Fibroblast of lung (primary cell): ENCODE measurements around the gene MBNL1.
"Not testable (repeated sequence)": the region's sequence is repeated elsewhere in the genome, so short reads cannot be mapped to it uniquely, and the experiment has no call there.

Experiments used
- EZH2 ChIP-seq: IDR thresholded peaks from 2 replicates; pipeline ENCODE4 v1.5.1; 2012; ENCODE audit warnings: low read length, control low read depth, mild to moderate bottlenecking; ENCODE audit errors: missing control alignments
- TF ChIP-seq, protein P1 (sequence below), 2 donors: IDR thresholded peaks in 1 of 2; conservative IDR thresholded peaks in 1 of 2; 1 replicate in 1 of 2; 2 replicates in 1 of 2; pipeline ENCODE4 v1.5.1; 2011 to 2012; ENCODE audit warnings: low read length in 2 of 2, control low read depth in 1 of 2, inconsistent platforms in 1 of 2, low read depth in 1 of 2, mild to moderate bottlenecking in 1 of 2

DNA sequence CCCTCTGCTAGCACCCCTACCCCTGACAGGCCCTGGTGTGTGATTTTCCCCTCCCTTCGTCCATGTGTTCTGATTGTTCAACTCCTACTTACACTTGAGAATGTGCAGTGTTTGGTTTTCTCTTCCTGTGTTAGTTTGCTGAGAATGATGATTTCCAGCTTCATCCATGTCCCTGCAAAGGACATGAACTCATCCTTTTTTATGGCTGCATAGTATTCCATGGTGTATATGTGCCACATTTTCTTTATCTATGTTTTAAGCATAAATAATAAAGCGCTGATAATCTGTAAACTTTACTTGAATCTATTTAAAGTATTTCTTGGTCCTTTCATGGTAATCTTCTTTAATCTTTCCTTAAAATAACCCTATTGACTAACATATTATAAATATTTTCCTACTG lies 128.6 kb downstream of the MBNL1 start:
- TF ChIP-seq, protein P1, sequence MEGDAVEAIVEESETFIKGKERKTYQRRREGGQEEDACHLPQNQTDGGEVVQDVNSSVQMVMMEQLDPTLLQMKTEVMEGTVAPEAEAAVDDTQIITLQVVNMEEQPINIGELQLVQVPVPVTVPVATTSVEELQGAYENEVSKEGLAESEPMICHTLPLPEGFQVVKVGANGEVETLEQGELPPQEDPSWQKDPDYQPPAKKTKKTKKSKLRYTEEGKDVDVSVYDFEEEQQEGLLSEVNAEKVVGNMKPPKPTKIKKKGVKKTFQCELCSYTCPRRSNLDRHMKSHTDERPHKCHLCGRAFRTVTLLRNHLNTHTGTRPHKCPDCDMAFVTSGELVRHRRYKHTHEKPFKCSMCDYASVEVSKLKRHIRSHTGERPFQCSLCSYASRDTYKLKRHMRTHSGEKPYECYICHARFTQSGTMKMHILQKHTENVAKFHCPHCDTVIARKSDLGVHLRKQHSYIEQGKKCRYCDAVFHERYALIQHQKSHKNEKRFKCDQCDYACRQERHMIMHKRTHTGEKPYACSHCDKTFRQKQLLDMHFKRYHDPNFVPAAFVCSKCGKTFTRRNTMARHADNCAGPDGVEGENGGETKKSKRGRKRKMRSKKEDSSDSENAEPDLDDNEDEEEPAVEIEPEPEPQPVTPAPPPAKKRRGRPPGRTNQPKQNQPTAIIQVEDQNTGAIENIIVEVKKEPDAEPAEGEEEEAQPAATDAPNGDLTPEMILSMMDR (conservative IDR thresholded peaks at IDR 0.05 in 1 of 2, IDR thresholded peaks at IDR 0.05 in 1 of 2; ENCODE audit: low read depth in 1 of 2, low read length in 2 of 2), result not testable (repeated sequence)
- TF ChIP-seq EZH2, result not testable (repeated sequence)
